Brain microvascular endothelial cell (primary cell): ENCODE data around the gene PRRG4.

Experiments used
- DNase-seq: peaks from one replicate; pipeline ENCODE4 v3.0.0-alpha.2; 2020
- H3K27ac ChIP-seq: fragments of 250-450 bp; sonication (Bioruptor Pico); 2 replicates; pipeline ENCODE4 v1.5.1; 2020; ENCODE audit warnings: mild to moderate bottlenecking, moderate library complexity
- H3K27me3 ChIP-seq: fragments of 250-450 bp; sonication (Bioruptor Pico); replicated peaks from 2 replicates; pipeline ENCODE4 v1.5.1; 2020; ENCODE audit warnings: mild to moderate bottlenecking
- H3K36me3 ChIP-seq: fragments of 250-450 bp; sonication (Bioruptor Pico); replicated peaks from 2 replicates; pipeline ENCODE4 v1.5.1; 2020; ENCODE audit warnings: mild to moderate bottlenecking
- H3K4me3 ChIP-seq: 2 replicates; pipeline ENCODE4 v1.5.1; 2011; ENCODE audit warnings: low read depth, mild to moderate bottlenecking, control low read depth, low read length, moderate library complexity
- CTCF ChIP-seq: IDR thresholded peaks from 2 replicates; pipeline ENCODE4 v1.5.1; 2011; ENCODE audit warnings: low read depth, mild to moderate bottlenecking, moderate library complexity, low read length, control low read depth, inconsistent platforms; ENCODE audit errors: missing control alignments
- in situ Hi-C: cut with HindIII; loops from 2 replicates; pipeline ENCODE4 v1.10.0; 2017; ENCODE audit warnings: low sequenced_read_pairs, low pct_ligation_motif_present

PRRG4 gene

GRCh38 chr11:32833921-32834320 lies 4.2 kb downstream of the PRRG4 start:
- in situ Hi-C loops, result no loop called here
- Histone ChIP-seq H3K27ac (no peak overlapping the region), H3K4me3 (no peak overlapping the region), H3K36me3 (no peaks in the 10 kb centered on the region), H3K27me3 (peaks cover 7% of the 10 kb centered on the region)
- no peak for DNase-seq
- no peak for TF ChIP-seq CTCF

- H3K4me3 ChIP-seq, result no peak overlapping the region
- no peak for TF ChIP-seq CTCF
- no peak overlapping the region for H3K27ac ChIP-seq
- H3K27me3 ChIP-seq, result no peaks in the 10 kb centered on the region
- in situ Hi-C loops, result no loop called here
- DNase-seq, result no peak
- H3K36me3 ChIP-seq, result no peaks in the 10 kb centered on the region
Observed at GRCh38 chr11:32836946-32837345, 7.2 kb downstream of the PRRG4 start.

- Histone ChIP-seq H3K36me3 (no peaks in the 10 kb centered on the region), H3K27me3 (no peaks in the 10 kb centered on the region), H3K4me3 (no peak overlapping the region), H3K27ac (no peak overlapping the region)
- TF ChIP-seq CTCF, result no peak
- no peak for DNase-seq
- in situ Hi-C loops, result no loop called here
Observed at GRCh38 chr11:32838505-32839274, 9.0 kb downstream of the PRRG4 start.

GRCh38 chr11:32839308-32839707 lies 9.6 kb downstream of the PRRG4 start:
- Histone ChIP-seq H3K27me3 (no peaks in the 10 kb centered on the region), H3K27ac (no peak overlapping the region), H3K4me3 (no peak overlapping the region), H3K36me3 (no peaks in the 10 kb centered on the region)
- DNase-seq, result no peak
- no peak for TF ChIP-seq CTCF
- in situ Hi-C loops, result no loop called here

GRCh38 chr11:32840587-32840986 lies 10.9 kb downstream of the PRRG4 start:
- Histone ChIP-seq H3K27ac (no peak overlapping the region), H3K4me3 (no peak overlapping the region), H3K27me3 (no peaks in the 10 kb centered on the region), H3K36me3 (no peaks in the 10 kb centered on the region)
- TF ChIP-seq CTCF, result no peak
- in situ Hi-C loops, result no loop called here
- no peak for DNase-seq

GRCh38 chr11:32843544-32843943 lies 13.8 kb downstream of the PRRG4 start:
- DNase-seq, result no peak
- Histone ChIP-seq H3K4me3 (no peak overlapping the region), H3K36me3 (no peaks in the 10 kb centered on the region), H3K27ac (no peak overlapping the region), H3K27me3 (no peaks in the 10 kb centered on the region)
- in situ Hi-C loops, result no loop called here
- no peak for TF ChIP-seq CTCF
